Fibroblast of lung (primary cell): Measurements from ENCODE around the gene NLGN1. TPM values are rescaled to one million over a fixed set of nuclear protein-coding genes. Genes with fewer than 3 reads are reported as not detected.

ENCODE experiments used
- DNase-seq, 2 donors: peaks; one replicate each; pipeline versions ENCODE4 v3.0.0 to v3.0.0-alpha.2; 2010; ENCODE audit warnings: low read depth in 2 of 2
- H2AFZ ChIP-seq: 2 replicates; pipeline ENCODE4 v1.5.1; 2012; ENCODE audit warnings: low read length, control low read depth, inconsistent platforms
- H3K27ac ChIP-seq: 2 replicates; pipeline ENCODE4 v1.5.1; 2011; ENCODE audit warnings: low read length, control low read depth; ENCODE audit not compliant: insufficient read depth
- H3K27me3 ChIP-seq: 2 replicates; pipeline ENCODE4 v1.5.1; 2011; ENCODE audit warnings: mild to moderate bottlenecking, low read length; ENCODE audit not compliant: control insufficient read depth, insufficient read depth
- H3K36me3 ChIP-seq: 2 replicates; pipeline ENCODE4 v1.5.1; 2011; ENCODE audit warnings: low read length; ENCODE audit not compliant: control insufficient read depth, insufficient read depth
- H3K4me1 ChIP-seq: 2 replicates; pipeline ENCODE4 v1.5.1; 2011; ENCODE audit warnings: low read length; ENCODE audit not compliant: control insufficient read depth, insufficient read depth; ENCODE audit errors: extremely low read depth
- H3K4me2 ChIP-seq: 2 replicates; pipeline ENCODE4 v1.5.1; 2011; ENCODE audit warnings: low read length, control low read depth; ENCODE audit not compliant: insufficient read depth; ENCODE audit errors: extremely low read depth
- H3K4me3 ChIP-seq, 4 experiments: fragments of 200-600 bp in 1 of 4; sonication (generic) in 1 of 4; replicated peaks in 1 of 4; 2 replicates each; pipeline ENCODE4 v1.5.1; 2011 to 2016; ENCODE audit warnings: low read length in 4 of 4, low read depth in 3 of 4, mild to moderate bottlenecking in 3 of 4, control low read depth in 2 of 4, inconsistent platforms in 1 of 4, mixed read lengths in 1 of 4; ENCODE audit not compliant: insufficient read depth in 1 of 4; ENCODE audit errors: control extremely low read depth in 1 of 4
- H3K79me2 ChIP-seq: 2 replicates; pipeline ENCODE4 v1.5.1; 2012; ENCODE audit warnings: mild to moderate bottlenecking, low read length, inconsistent platforms; ENCODE audit not compliant: control insufficient read depth, insufficient read depth
- H3K9ac ChIP-seq: 2 replicates; pipeline ENCODE4 v1.5.1; 2011; ENCODE audit warnings: mild to moderate bottlenecking, low read length, control low read depth; ENCODE audit not compliant: insufficient read depth
- H3K9me3 ChIP-seq: 2 replicates; pipeline ENCODE4 v1.5.1; 2012; ENCODE audit warnings: low read depth, low read length; ENCODE audit not compliant: control insufficient read depth, insufficient read depth
- H4K20me1 ChIP-seq: 2 replicates; pipeline ENCODE4 v1.5.1; 2011; ENCODE audit warnings: low read length; ENCODE audit not compliant: control insufficient read depth, insufficient read depth; ENCODE audit errors: extremely low read depth
- EZH2 ChIP-seq: IDR thresholded peaks from 2 replicates; pipeline ENCODE4 v1.5.1; 2012; ENCODE audit warnings: low read length, control low read depth, mild to moderate bottlenecking; ENCODE audit errors: missing control alignments
- polyA plus RNA-seq, 2 donors: library from polyadenylated mRNA; depleted of rRNA in 1 of 2; stranded (reverse) in 1 of 2; unstranded in 1 of 2; fragments of >200 nt; gene quantifications; 2 replicates each; pipeline ENCODE4 v1.2.1, GENCODE V29; 2011 to 2012; ENCODE audit warnings: missing spikeins in 1 of 2
- total RNA-seq: library from RNA; depleted of rRNA; stranded (reverse); fragments of >200 nt; gene quantifications from 2 replicates; pipeline ENCODE4 v1.2.1, GENCODE V29; 2014
- TF ChIP-seq, protein P1 (sequence below), 2 donors: IDR thresholded peaks in 1 of 2; conservative IDR thresholded peaks in 1 of 2; 1 replicate in 1 of 2; 2 replicates in 1 of 2; pipeline ENCODE4 v1.5.1; 2011 to 2012; ENCODE audit warnings: low read length in 2 of 2, control low read depth in 1 of 2, inconsistent platforms in 1 of 2, low read depth in 1 of 2, mild to moderate bottlenecking in 1 of 2

Gene NLGN1
- total and polyA plus RNA-seq, 2 donors (not counting 1 experiment from before 2014, with no cell fraction given), result 0.61 to 2.1 TPM

DNA sequence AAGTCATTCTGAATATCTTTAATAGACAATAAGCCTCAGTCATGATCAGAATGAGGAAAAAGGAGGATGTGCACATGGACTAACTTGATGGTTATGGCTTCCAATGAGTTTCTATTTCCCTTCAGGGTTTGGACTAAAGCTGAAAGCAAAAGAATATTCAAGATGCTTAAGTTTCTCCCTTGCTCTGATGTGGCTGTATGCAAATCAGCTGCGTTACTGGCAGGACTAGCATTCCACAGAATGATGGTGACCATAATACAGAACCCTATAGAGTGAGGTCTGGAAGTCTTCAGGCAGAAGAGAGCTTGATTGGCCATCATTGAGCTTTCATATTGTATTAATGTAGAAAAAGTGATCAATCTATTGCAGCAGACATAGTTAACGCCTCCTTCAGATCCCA, 466.0 kb downstream of the NLGN1 start:
- H3K27me3 ChIP-seq, result no peaks in the 10 kb centered on the region
- no peaks in the 10 kb centered on the region for H3K79me2 ChIP-seq
- no peak overlapping the region for H3K4me3 ChIP-seq
- H3K4me2 ChIP-seq, result no peak overlapping the region
- H3K27ac ChIP-seq, result no peak overlapping the region
- H3K36me3 ChIP-seq, result no peaks in the 10 kb centered on the region
- no peak for DNase-seq
- H3K4me1 ChIP-seq, result no peaks in the 10 kb centered on the region
- H3K9me3 ChIP-seq, result no peaks in the 10 kb centered on the region
- no peak overlapping the region for H2AFZ ChIP-seq
- TF ChIP-seq EZH2, result no peak
- TF ChIP-seq, protein P1, sequence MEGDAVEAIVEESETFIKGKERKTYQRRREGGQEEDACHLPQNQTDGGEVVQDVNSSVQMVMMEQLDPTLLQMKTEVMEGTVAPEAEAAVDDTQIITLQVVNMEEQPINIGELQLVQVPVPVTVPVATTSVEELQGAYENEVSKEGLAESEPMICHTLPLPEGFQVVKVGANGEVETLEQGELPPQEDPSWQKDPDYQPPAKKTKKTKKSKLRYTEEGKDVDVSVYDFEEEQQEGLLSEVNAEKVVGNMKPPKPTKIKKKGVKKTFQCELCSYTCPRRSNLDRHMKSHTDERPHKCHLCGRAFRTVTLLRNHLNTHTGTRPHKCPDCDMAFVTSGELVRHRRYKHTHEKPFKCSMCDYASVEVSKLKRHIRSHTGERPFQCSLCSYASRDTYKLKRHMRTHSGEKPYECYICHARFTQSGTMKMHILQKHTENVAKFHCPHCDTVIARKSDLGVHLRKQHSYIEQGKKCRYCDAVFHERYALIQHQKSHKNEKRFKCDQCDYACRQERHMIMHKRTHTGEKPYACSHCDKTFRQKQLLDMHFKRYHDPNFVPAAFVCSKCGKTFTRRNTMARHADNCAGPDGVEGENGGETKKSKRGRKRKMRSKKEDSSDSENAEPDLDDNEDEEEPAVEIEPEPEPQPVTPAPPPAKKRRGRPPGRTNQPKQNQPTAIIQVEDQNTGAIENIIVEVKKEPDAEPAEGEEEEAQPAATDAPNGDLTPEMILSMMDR (conservative IDR thresholded peaks at IDR 0.05 in 1 of 2, IDR thresholded peaks at IDR 0.05 in 1 of 2; ENCODE audit: low read depth in 1 of 2, low read length in 2 of 2), result no peak
- no peaks in the 10 kb centered on the region for H4K20me1 ChIP-seq
- no peak overlapping the region for H3K9ac ChIP-seq

DNA sequence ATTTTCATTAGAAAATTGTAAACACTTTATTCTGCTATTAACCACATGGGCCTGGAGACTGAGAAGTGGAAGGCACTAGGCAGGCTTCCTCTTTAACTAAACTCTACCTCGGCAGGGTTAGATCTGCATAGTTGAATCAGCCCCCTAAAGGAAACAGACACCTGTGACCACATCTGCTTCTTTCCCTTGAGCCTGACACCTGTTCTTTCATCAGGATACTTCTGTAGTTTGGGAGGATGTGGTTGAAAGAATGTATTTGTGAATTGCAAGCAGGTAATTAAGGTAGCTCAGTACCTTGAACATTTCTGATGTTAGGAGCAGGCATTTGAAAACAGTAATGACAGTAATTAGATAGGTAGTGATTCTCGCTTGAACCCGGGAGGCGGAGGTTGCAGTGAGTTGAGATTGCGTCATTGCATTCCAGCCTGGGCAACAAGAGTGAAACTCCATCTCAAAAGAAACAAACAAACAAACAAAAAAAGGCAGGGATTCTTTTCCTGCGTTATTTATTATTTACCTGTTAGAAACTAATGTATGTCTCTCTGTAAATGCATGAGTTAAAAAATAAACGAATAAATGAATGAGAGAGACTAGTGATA, 468.5 kb downstream of the NLGN1 start:
- no peak overlapping the region for H3K9ac ChIP-seq

DNA sequence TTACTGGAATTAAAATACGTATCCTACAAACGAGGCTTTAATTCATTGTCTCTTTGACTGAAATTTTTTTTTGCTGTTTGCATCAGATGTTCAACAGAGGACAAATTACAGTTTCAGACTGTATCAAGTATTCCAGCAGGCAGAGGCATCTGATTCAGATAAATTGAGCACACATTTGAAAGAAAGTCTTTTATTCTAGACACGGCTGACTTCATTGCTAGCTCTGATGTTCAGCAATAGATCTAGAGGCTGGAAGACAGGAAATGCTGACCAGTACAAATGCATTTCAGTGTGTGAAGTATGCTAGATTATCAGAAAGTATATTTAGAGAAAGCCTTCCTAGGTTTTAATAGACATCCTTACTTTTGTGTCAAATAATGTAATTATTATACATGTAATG, 472.2 kb downstream of the NLGN1 start:
- no peak for DNase-seq

More for the DNA sequence above, 468.5 kb downstream of the NLGN1 start:
- no peak for TF ChIP-seq EZH2
- TF ChIP-seq, protein P1 (conservative IDR thresholded peaks at IDR 0.05 in 1 of 2, IDR thresholded peaks at IDR 0.05 in 1 of 2; ENCODE audit: low read depth in 1 of 2, low read length in 2 of 2), result no peak
- Histone ChIP-seq H3K4me1 (no peaks in the 10 kb centered on the region), H3K36me3 (no peaks in the 10 kb centered on the region), H3K27ac (no peak overlapping the region), H3K4me3 (no peak overlapping the region), H3K27me3 (no peaks in the 10 kb centered on the region), H3K9me3 (no peaks in the 10 kb centered on the region), H2AFZ (no peak overlapping the region), H3K4me2 (no peak overlapping the region), H3K79me2 (no peaks in the 10 kb centered on the region), H4K20me1 (no peaks in the 10 kb centered on the region)
- DNase-seq, result no peak

More for the DNA sequence above, 472.2 kb downstream of the NLGN1 start:
- Histone ChIP-seq H3K27me3 (no peaks in the 10 kb centered on the region), H3K9me3 (no peaks in the 10 kb centered on the region), H3K27ac (no peak overlapping the region), H3K4me3 (no peak overlapping the region), H3K36me3 (no peaks in the 10 kb centered on the region), H3K4me1 (no peaks in the 10 kb centered on the region), H2AFZ (no peak overlapping the region), H3K79me2 (no peaks in the 10 kb centered on the region), H4K20me1 (no peaks in the 10 kb centered on the region), H3K4me2 (no peak overlapping the region), H3K9ac (no peak overlapping the region)
- TF ChIP-seq, protein P1 (conservative IDR thresholded peaks at IDR 0.05 in 1 of 2, IDR thresholded peaks at IDR 0.05 in 1 of 2; ENCODE audit: low read depth in 1 of 2, low read length in 2 of 2), result no peak
- no peak for TF ChIP-seq EZH2
